ENCODE measurements around the gene KRTCAP3. TPM values are rescaled to one million over a fixed set of nuclear protein-coding genes. Genes with fewer than 3 reads are reported as not detected.
A peak's percentile ranks its signal among the peaks of the same experiment; 100 is the strongest.

Gene KRTCAP3
- total and polyA plus RNA-seq, 4 donors, result 1.8 to 13.9 (median 3.1) TPM

DNA sequence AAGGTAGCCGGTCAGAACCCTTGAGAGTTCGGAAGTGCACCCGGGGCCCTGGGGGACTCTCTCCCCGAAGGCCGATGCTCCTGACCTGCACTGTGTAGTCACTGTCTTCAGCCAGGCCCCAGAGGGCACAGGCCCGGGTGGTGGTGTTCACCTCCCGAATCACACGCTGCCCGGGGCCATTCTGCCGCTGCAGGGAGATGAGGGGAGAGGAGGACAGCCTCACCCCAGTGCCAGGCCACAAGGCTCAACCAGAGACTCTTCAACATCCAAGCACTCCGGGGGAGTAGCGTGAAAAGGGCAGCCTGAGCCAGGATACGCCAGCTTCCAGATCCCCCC is 51.7 kb downstream of the KRTCAP3 start:
- Histone ChIP-seq H3K4me3 (ENCODE audit: low read length in 2 of 2) (no peak overlapping the region), H3K9me3 (ENCODE audit: control insufficient read depth, low read length) (no peaks in the 10 kb centered on the region), H3K27me3 (ENCODE audit: control insufficient read depth in 1 of 2, insufficient read depth in 2 of 2, low read length in 1 of 2) (no peaks in the 10 kb centered on the region), H3K36me3 (ENCODE audit: control insufficient read depth in 1 of 2, insufficient read depth in 2 of 2, low read length in 1 of 2) (no peaks in the 10 kb centered on the region), H3K4me1 (ENCODE audit: control insufficient read depth in 1 of 2, insufficient read depth in 2 of 2, low read length in 2 of 2) (no peaks in the 10 kb centered on the region), H3K27ac (ENCODE audit: low read depth in 1 of 2, low read length in 2 of 2) (peak overlapping the region in 1 of 2 donors; percentile 11)
- DNase-seq, result no peak
- intact Hi-C loops (cut with DNase I), result loop anchor here (5.0 to 10.0 kb wide), 3 partner anchors 67 to 131 kb away; partner anchors contain the start of genes CCDC121 (in 1 of the 2), GPN1 (in 1 of the 2), NRBP1 (in 1 of the 2) and ZNF512 (in 1 of the 2)
- WGBS, 2 donors, result 86 to 89% methylated on average over 13 of the region's 13 CpGs
- peak; percentile 21 for ATAC-seq (ENCODE audit: low FRiP score)

Other genes starting within 250 kb of the KRTCAP3 start
- gene ATRAID, start 230.3 kb upstream of the KRTCAP3 start, total RNA-seq, result 10 to 100 TPM; 66.9 to 93.8 TPM
- gene ATRAID, start 230.3 kb upstream of the KRTCAP3 start, polyA plus RNA-seq, result 100 to 1,000 TPM; 144 to 176 TPM
- 10 to 100 TPM; 17.9 to 21.3 TPM for gene SLC5A6, start 230.1 kb upstream of the KRTCAP3 start, total RNA-seq
- 10 to 100 TPM; 16.4 to 24.7 TPM for gene SLC5A6, start 230.1 kb upstream of the KRTCAP3 start, polyA plus RNA-seq
- gene CAD, start 225.0 kb upstream of the KRTCAP3 start, total RNA-seq, result 10 to 100 TPM; 19.5 to 29.7 TPM
- gene CAD, start 225.0 kb upstream of the KRTCAP3 start, polyA plus RNA-seq, result 10 to 100 TPM in 1 of 2 donors, 1 to 10 TPM in 1; 6.9 to 16.9 TPM
- gene SLC30A3, start 179.3 kb upstream of the KRTCAP3 start, total RNA-seq, result 1 to 10 TPM in 1 of 2 donors, under 1 TPM in 1; 0.78 to 1.8 TPM
- 10 to 100 TPM in 1 of 2 donors, 1 to 10 TPM in 1; 4.0 to 20.2 TPM for gene SLC30A3, start 179.3 kb upstream of the KRTCAP3 start, polyA plus RNA-seq
- gene DNAJC5G, start 166.9 kb upstream of the KRTCAP3 start, total RNA-seq, result not detected
- gene DNAJC5G, start 166.9 kb upstream of the KRTCAP3 start, polyA plus RNA-seq, result 1 to 10 TPM; 2.3 TPM
- gene TRIM54, start 160.0 kb upstream of the KRTCAP3 start, total RNA-seq, result under 1 TPM; 0.18 to 0.39 TPM
- gene TRIM54, start 160.0 kb upstream of the KRTCAP3 start, polyA plus RNA-seq, result 1 to 10 TPM; 1.4 to 5.0 TPM
- gene UCN, start 133.9 kb upstream of the KRTCAP3 start, total RNA-seq, result 1 to 10 TPM; 1.2 to 2.2 TPM
- 1 to 10 TPM in 1 of 2 donors, not detected in 1; 1.3 TPM for gene UCN, start 133.9 kb upstream of the KRTCAP3 start, polyA plus RNA-seq
- gene MPV17, start 119.3 kb upstream of the KRTCAP3 start, total RNA-seq, result 10 to 100 TPM; 49.9 to 68.7 TPM
- 10 to 100 TPM; 47.5 to 80.6 TPM for gene MPV17, start 119.3 kb upstream of the KRTCAP3 start, polyA plus RNA-seq
- 10 to 100 TPM; 42.7 to 60.9 TPM for gene GTF3C2, start 85.6 kb upstream of the KRTCAP3 start, total RNA-seq
- gene GTF3C2, start 85.6 kb upstream of the KRTCAP3 start, polyA plus RNA-seq, result 10 to 100 TPM; 17.0 to 20.3 TPM
- gene EIF2B4, start 72.0 kb upstream of the KRTCAP3 start, total RNA-seq, result 10 to 100 TPM; 32.2 to 42.7 TPM
- gene EIF2B4, start 72.0 kb upstream of the KRTCAP3 start, polyA plus RNA-seq, result 10 to 100 TPM; 36.3 to 87.1 TPM
- 10 to 100 TPM; 77.8 to 90.5 TPM for gene SNX17, start 71.8 kb upstream of the KRTCAP3 start, total RNA-seq
- gene SNX17, start 71.8 kb upstream of the KRTCAP3 start, polyA plus RNA-seq, result 10 to 100 TPM; 79.4 to 92.6 TPM
- 10 to 100 TPM; 15.3 to 18.7 TPM for gene ZNF513, start 61.6 kb upstream of the KRTCAP3 start, total RNA-seq
- gene ZNF513, start 61.6 kb upstream of the KRTCAP3 start, polyA plus RNA-seq, result 10 to 100 TPM in 1 of 2 donors, 1 to 10 TPM in 1; 5.5 to 32.7 TPM
- gene PPM1G, start 32.8 kb upstream of the KRTCAP3 start, total RNA-seq, result 10 to 100 TPM; 39.5 to 42.7 TPM
- 10 to 100 TPM; 37.3 to 40.7 TPM for gene PPM1G, start 32.8 kb upstream of the KRTCAP3 start, polyA plus RNA-seq
- 10 to 100 TPM; 94.5 to 99.8 TPM for gene NRBP1, start 13.8 kb upstream of the KRTCAP3 start, total RNA-seq
- 10 to 100 TPM; 51.2 to 81.2 TPM for gene NRBP1, start 13.8 kb upstream of the KRTCAP3 start, polyA plus RNA-seq
- gene IFT172, start 47.4 kb downstream of the KRTCAP3 start, total RNA-seq, result 10 to 100 TPM; 24.8 to 45.7 TPM
- gene IFT172, start 47.4 kb downstream of the KRTCAP3 start, polyA plus RNA-seq, result 10 to 100 TPM in 1 of 2 donors, 1 to 10 TPM in 1; 8.1 to 64.9 TPM
- 10 to 100 TPM; 12.1 to 18.6 TPM for gene FNDC4, start 52.8 kb downstream of the KRTCAP3 start, total RNA-seq
- gene FNDC4, start 52.8 kb downstream of the KRTCAP3 start, polyA plus RNA-seq, result 10 to 100 TPM; 21.4 to 39.0 TPM
- 1 to 10 TPM in 1 of 2 donors, under 1 TPM in 1; 0.69 to 2.4 TPM for gene GCKR, start 54.5 kb downstream of the KRTCAP3 start, total RNA-seq
- gene GCKR, start 54.5 kb downstream of the KRTCAP3 start, polyA plus RNA-seq, result 1 to 10 TPM in 1 of 2 donors, under 1 TPM in 1; 0.13 to 7.7 TPM
- gene ZNF512, start 140.7 kb downstream of the KRTCAP3 start, total RNA-seq, result 10 to 100 TPM; 29.5 to 41.7 TPM
- gene ZNF512, start 140.7 kb downstream of the KRTCAP3 start, polyA plus RNA-seq, result 10 to 100 TPM; 12.1 to 21.2 TPM
- gene CCDC121, start 186.6 kb downstream of the KRTCAP3 start, total RNA-seq, result 1 to 10 TPM; 2.2 to 3.6 TPM
- 1 to 10 TPM; 2.4 to 4.5 TPM for gene CCDC121, start 186.6 kb downstream of the KRTCAP3 start, polyA plus RNA-seq
- gene GPN1, start 186.7 kb downstream of the KRTCAP3 start, total RNA-seq, result 10 to 100 TPM; 16.4 to 21.9 TPM
- gene GPN1, start 186.7 kb downstream of the KRTCAP3 start, polyA plus RNA-seq, result 10 to 100 TPM; 20.5 to 24.8 TPM
- gene SUPT7L, start 221.2 kb downstream of the KRTCAP3 start, total RNA-seq, result 10 to 100 TPM; 25.2 to 32.1 TPM
- 10 to 100 TPM in 1 of 2 donors, 1 to 10 TPM in 1; 9.4 to 45.5 TPM for gene SUPT7L, start 221.2 kb downstream of the KRTCAP3 start, polyA plus RNA-seq
- gene SLC4A1AP, start 221.5 kb downstream of the KRTCAP3 start, total RNA-seq, result 10 to 100 TPM; 17.8 to 19.7 TPM
- 10 to 100 TPM; 10.3 to 16.1 TPM for gene SLC4A1AP, start 221.5 kb downstream of the KRTCAP3 start, polyA plus RNA-seq